ENCODE measurements around the gene LMAN2.

LMAN2 gene

DNA sequence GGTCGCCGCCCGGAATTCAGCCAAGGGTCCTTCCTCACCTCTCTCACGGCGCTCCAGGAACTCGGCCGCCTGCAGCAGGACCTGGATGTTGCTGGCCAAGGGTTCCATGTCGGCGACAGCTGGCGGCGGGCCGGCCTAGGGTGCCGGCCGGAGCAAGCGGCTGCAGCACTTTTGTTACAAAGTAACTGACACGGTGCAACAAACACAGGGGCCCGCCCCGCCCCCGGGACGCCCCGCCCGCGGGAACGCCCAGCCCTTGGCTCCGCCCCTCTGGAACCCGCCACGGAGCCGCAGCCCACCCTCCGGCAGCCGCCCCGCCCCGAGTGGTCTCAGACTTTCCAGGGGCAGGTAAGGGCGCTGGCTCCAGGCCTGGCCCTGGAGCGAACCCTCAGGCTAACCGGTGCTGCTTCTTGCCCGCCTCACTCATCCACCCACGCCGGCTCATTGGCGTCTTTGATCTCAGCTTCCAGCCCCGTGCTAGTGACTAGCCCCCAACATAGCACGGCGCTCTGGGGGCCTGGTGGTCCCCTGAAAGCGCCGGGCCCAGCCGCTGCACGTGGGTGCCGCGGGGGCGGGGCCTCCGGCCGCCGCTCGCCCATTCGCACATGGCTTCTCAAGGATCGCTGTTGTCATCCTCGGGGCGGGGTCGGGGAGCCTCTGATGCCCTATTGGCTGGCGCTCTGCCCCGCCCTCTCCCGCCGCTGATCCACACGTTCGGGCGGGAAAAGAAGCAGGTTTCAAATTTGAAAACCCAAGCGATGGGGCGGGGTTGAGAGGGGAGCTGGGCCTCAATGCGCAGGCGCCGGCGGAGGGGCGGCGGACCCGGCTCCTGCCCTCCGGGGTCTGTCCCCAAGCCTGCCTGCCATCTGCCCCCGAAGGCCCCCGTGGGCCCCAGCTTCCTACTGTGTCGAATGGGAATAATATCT, 39.5 kb downstream of the LMAN2 start, which contains the start of gene MXD3 (continued):
- TF ChIP-seq ZNF404 (tag by site-specific recombination; IDR thresholded peaks at IDR 0.05) (no peak), ZNF571 (tag by site-specific recombination; IDR thresholded peaks at IDR 0.05) (no peak), ZFP69B (tag by site-specific recombination; IDR thresholded peaks at IDR 0.05) (peak; percentile 99), ZNF843 (tag by site-specific recombination; IDR thresholded peaks at IDR 0.05) (peak; percentile 70), GLI2 (tag by site-specific recombination; IDR thresholded peaks at IDR 0.05; ENCODE audit: borderline replicate concordance, low read depth) (no peak), SCRT2 (tag by site-specific recombination; IDR thresholded peaks at IDR 0.05) (no peak), OVOL3 (tag by site-specific recombination; IDR thresholded peaks at IDR 0.05) (peak; percentile 45; the same call in 1 of the 2 replicates), ZNF132 (tag by site-specific recombination; IDR thresholded peaks at IDR 0.05; ENCODE audit: borderline replicate concordance) (no peak), ZNF629 (tag by site-specific recombination; IDR thresholded peaks at IDR 0.05) (no peak; the same call in 1 of the 2 replicates), ZNF19 (tag by site-specific recombination; IDR thresholded peaks at IDR 0.05; ENCODE audit: low read depth) (no peak), WT1 (tag by site-specific recombination; IDR thresholded peaks at IDR 0.05) (no peak), ZNF223 (tag by site-specific recombination; IDR thresholded peaks at IDR 0.05) (no peak), ZNF621 (tag by site-specific recombination; IDR thresholded peaks at IDR 0.05) (no peak), ZNF423 (tag by site-specific recombination; IDR thresholded peaks at IDR 0.05) (peak; percentile 18; the same call in 1 of the 2 replicates), ZNF747 (tag by site-specific recombination; IDR thresholded peaks at IDR 0.05) (no peak), ZNF677 (tag by site-specific recombination; IDR thresholded peaks at IDR 0.05) (no peak), YY2 (tag by site-specific recombination; IDR thresholded peaks at IDR 0.05) (no peak), ZNF350 (tag by site-specific recombination; IDR thresholded peaks at IDR 0.05) (no peak), ZNF768 (tag by site-specific recombination; IDR thresholded peaks at IDR 0.05) (no peak), SP7 (tag by site-specific recombination; IDR thresholded peaks at IDR 0.05) (peak; percentile 64; the same call in 1 of the 2 replicates)
- TF ChIP-seq, protein P1, sequence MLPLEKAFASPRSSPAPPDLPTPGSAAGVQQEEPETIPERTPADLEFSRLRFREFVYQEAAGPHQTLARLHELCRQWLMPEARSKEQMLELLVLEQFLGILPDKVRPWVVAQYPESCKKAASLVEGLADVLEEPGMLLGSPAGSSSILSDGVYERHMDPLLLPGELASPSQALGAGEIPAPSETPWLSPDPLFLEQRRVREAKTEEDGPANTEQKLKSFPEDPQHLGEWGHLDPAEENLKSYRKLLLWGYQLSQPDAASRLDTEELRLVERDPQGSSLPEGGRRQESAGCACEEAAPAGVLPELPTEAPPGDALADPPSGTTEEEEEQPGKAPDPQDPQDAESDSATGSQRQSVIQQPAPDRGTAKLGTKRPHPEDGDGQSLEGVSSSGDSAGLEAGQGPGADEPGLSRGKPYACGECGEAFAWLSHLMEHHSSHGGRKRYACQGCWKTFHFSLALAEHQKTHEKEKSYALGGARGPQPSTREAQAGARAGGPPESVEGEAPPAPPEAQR (tag by site-specific recombination; IDR thresholded peaks at IDR 0.05): no peak
- TF ChIP-seq, protein P2, sequence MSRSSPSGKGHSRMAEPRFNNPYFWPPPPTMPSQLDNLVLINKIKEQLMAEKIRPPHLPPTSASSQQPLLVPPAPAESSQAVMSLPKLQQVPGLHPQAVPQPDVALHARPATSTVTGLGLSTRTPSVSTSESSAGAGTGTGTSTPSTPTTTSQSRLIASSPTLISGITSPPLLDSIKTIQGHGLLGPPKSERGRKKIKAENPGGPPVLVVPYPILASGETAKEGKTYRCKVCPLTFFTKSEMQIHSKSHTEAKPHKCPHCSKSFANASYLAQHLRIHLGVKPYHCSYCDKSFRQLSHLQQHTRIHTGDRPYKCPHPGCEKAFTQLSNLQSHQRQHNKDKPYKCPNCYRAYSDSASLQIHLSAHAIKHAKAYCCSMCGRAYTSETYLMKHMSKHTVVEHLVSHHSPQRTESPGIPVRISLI (tag by site-specific recombination; IDR thresholded peaks at IDR 0.05): no peak
- TF ChIP-seq, protein P3, sequence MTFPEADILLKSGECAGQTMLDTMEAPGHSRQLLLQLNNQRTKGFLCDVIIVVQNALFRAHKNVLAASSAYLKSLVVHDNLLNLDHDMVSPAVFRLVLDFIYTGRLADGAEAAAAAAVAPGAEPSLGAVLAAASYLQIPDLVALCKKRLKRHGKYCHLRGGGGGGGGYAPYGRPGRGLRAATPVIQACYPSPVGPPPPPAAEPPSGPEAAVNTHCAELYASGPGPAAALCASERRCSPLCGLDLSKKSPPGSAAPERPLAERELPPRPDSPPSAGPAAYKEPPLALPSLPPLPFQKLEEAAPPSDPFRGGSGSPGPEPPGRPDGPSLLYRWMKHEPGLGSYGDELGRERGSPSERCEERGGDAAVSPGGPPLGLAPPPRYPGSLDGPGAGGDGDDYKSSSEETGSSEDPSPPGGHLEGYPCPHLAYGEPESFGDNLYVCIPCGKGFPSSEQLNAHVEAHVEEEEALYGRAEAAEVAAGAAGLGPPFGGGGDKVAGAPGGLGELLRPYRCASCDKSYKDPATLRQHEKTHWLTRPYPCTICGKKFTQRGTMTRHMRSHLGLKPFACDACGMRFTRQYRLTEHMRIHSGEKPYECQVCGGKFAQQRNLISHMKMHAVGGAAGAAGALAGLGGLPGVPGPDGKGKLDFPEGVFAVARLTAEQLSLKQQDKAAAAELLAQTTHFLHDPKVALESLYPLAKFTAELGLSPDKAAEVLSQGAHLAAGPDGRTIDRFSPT (tag by site-specific recombination; IDR thresholded peaks at IDR 0.05): peak; percentile 11; the same call in 1 of the 2 replicates
- TF ChIP-seq, protein P4, sequence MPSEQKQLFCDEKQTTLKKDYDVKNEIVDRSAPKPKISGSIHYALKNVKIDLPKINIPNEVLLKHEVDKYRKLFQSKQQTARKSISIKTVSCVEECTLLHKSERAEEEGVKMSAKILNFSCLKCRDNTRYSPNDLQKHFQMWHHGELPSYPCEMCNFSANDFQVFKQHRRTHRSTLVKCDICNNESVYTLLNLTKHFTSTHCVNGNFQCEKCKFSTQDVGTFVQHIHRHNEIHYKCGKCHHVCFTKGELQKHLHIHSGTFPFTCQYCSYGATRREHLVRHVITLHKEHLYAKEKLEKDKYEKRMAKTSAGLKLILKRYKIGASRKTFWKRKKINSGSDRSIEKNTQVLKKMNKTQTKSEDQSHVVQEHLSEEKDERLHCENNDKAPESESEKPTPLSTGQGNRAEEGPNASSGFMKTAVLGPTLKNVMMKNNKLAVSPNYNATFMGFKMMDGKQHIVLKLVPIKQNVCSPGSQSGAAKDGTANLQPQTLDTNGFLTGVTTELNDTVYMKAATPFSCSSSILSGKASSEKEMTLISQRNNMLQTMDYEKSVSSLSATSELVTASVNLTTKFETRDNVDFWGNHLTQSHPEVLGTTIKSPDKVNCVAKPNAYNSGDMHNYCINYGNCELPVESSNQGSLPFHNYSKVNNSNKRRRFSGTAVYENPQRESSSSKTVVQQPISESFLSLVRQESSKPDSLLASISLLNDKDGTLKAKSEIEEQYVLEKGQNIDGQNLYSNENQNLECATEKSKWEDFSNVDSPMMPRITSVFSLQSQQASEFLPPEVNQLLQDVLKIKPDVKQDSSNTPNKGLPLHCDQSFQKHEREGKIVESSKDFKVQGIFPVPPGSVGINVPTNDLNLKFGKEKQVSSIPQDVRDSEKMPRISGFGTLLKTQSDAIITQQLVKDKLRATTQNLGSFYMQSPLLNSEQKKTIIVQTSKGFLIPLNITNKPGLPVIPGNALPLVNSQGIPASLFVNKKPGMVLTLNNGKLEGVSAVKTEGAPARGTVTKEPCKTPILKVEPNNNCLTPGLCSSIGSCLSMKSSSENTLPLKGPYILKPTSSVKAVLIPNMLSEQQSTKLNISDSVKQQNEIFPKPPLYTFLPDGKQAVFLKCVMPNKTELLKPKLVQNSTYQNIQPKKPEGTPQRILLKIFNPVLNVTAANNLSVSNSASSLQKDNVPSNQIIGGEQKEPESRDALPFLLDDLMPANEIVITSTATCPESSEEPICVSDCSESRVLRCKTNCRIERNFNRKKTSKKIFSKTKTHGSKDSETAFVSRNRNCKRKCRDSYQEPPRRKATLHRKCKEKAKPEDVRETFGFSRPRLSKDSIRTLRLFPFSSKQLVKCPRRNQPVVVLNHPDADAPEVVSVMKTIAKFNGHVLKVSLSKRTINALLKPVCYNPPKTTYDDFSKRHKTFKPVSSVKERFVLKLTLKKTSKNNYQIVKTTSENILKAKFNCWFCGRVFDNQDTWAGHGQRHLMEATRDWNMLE (tag by site-specific recombination; conservative IDR thresholded peaks at IDR 0.05; ENCODE audit: low read depth): no peak
- TF ChIP-seq, protein P5, sequence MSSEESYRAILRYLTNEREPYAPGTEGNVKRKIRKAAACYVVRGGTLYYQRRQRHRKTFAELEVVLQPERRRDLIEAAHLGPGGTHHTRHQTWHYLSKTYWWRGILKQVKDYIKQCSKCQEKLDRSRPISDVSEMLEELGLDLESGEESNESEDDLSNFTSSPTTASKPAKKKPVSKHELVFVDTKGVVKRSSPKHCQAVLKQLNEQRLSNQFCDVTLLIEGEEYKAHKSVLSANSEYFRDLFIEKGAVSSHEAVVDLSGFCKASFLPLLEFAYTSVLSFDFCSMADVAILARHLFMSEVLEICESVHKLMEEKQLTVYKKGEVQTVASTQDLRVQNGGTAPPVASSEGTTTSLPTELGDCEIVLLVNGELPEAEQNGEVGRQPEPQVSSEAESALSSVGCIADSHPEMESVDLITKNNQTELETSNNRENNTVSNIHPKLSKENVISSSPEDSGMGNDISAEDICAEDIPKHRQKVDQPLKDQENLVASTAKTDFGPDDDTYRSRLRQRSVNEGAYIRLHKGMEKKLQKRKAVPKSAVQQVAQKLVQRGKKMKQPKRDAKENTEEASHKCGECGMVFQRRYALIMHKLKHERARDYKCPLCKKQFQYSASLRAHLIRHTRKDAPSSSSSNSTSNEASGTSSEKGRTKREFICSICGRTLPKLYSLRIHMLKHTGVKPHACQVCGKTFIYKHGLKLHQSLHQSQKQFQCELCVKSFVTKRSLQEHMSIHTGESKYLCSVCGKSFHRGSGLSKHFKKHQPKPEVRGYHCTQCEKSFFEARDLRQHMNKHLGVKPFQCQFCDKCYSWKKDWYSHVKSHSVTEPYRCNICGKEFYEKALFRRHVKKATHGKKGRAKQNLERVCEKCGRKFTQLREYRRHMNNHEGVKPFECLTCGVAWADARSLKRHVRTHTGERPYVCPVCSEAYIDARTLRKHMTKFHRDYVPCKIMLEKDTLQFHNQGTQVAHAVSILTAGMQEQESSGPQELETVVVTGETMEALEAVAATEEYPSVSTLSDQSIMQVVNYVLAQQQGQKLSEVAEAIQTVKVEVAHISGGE (tag by site-specific recombination; conservative IDR thresholded peaks at IDR 0.05; ENCODE audit: low read depth): peak; percentile 89
